Endothelial cell (in vitro differentiated cells): ENCODE data around the gene POLE. TPM values are rescaled to one million over a fixed set of nuclear protein-coding genes. Genes with fewer than 3 reads are reported as not detected.
A peak's percentile ranks its signal among the peaks of the same experiment; 100 is the strongest.
"Not testable (repeated sequence)": the region's sequence is repeated elsewhere in the genome, so short reads cannot be mapped to it uniquely, and the experiment has no call there.

Experiments
- DNase-seq: peaks from one replicate; pipeline ENCODE4 v3.0.0; 2021; ENCODE audit warnings: low spot score
- H3K27ac Mint-ChIP-seq: one replicate; pipeline ENCODE4 v1.8.0; 2021; ENCODE audit warnings: mixed read lengths, inconsistent platforms; ENCODE audit not compliant: unreplicated experiment
- H3K27me3 Mint-ChIP-seq: one replicate; pipeline ENCODE4 v1.8.0; 2021; ENCODE audit warnings: mild to moderate bottlenecking, moderate library complexity, mixed read lengths, inconsistent platforms; ENCODE audit not compliant: unreplicated experiment
- H3K36me3 Mint-ChIP-seq: one replicate; pipeline ENCODE4 v1.8.0; 2021; ENCODE audit warnings: mild to moderate bottlenecking, low read depth, mixed read lengths, inconsistent platforms; ENCODE audit not compliant: unreplicated experiment
- H3K4me1 Mint-ChIP-seq: one replicate; pipeline ENCODE4 v1.8.0; 2021; ENCODE audit warnings: mild to moderate bottlenecking, mixed read lengths, inconsistent platforms; ENCODE audit not compliant: unreplicated experiment
- H3K4me3 Mint-ChIP-seq: one replicate; pipeline ENCODE4 v1.8.0; 2021; ENCODE audit warnings: mild to moderate bottlenecking, mixed read lengths, inconsistent platforms; ENCODE audit not compliant: unreplicated experiment
- H3K9me3 Mint-ChIP-seq: one replicate; pipeline ENCODE4 v1.8.0; 2021; ENCODE audit warnings: mixed read lengths, inconsistent platforms; ENCODE audit not compliant: unreplicated experiment
- total RNA-seq: library from RNA; stranded (reverse); fragmentation: NEBNext Ultra II Directional; extraction: Animal tissue kit (Norgen Biotek cat#: 25700); gene quantifications from one replicate; pipeline ENCODE4 v1.2.1, GENCODE V29; 2021; ENCODE audit not compliant: unreplicated experiment
- TF ChIP-seq, protein P1 (sequence below): fragments of 200-600 bp; sonication (generic); IDR thresholded peaks from one replicate; pipeline ENCODE4 v1.5.0; 2021; ENCODE audit warnings: antibody characterized with exemption; ENCODE audit not compliant: unreplicated experiment

The POLE gene
- total RNA-seq, 1 donor from 2014 or later = 137 TPM

DNA sequence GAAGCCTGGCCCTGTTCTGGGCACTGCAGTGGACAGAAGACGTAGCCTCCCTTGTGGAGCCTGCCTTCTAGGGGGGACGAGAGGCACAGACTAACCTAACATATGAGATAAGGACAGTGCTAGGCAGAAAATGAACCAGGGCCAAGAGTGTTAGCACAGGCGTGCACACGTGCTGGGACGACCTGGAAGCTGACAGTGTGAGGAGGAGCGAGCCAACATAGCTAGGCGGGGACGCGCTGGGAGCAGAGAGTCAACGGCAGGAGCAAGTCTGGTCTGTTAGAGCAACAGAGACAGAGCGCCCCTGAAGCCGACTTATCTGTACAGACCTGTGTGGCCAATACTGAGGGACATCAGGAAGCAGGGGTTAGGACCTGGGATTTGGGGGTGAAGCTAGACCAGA is 8.3 kb upstream of the POLE start:
- H3K4me3 Mint-ChIP-seq = no peak overlapping the region
- no peak overlapping the region for H3K27ac Mint-ChIP-seq
- peaks cover 3% of the 10 kb centered on the region for H3K27me3 Mint-ChIP-seq
- TF ChIP-seq, protein P1, sequence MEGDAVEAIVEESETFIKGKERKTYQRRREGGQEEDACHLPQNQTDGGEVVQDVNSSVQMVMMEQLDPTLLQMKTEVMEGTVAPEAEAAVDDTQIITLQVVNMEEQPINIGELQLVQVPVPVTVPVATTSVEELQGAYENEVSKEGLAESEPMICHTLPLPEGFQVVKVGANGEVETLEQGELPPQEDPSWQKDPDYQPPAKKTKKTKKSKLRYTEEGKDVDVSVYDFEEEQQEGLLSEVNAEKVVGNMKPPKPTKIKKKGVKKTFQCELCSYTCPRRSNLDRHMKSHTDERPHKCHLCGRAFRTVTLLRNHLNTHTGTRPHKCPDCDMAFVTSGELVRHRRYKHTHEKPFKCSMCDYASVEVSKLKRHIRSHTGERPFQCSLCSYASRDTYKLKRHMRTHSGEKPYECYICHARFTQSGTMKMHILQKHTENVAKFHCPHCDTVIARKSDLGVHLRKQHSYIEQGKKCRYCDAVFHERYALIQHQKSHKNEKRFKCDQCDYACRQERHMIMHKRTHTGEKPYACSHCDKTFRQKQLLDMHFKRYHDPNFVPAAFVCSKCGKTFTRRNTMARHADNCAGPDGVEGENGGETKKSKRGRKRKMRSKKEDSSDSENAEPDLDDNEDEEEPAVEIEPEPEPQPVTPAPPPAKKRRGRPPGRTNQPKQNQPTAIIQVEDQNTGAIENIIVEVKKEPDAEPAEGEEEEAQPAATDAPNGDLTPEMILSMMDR = no peak
- no peaks in the 10 kb centered on the region for H3K4me1 Mint-ChIP-seq
- H3K36me3 Mint-ChIP-seq = peaks cover 23% of the 10 kb centered on the region
- DNase-seq = no peak
- H3K9me3 Mint-ChIP-seq = no peaks in the 10 kb centered on the region

DNA sequence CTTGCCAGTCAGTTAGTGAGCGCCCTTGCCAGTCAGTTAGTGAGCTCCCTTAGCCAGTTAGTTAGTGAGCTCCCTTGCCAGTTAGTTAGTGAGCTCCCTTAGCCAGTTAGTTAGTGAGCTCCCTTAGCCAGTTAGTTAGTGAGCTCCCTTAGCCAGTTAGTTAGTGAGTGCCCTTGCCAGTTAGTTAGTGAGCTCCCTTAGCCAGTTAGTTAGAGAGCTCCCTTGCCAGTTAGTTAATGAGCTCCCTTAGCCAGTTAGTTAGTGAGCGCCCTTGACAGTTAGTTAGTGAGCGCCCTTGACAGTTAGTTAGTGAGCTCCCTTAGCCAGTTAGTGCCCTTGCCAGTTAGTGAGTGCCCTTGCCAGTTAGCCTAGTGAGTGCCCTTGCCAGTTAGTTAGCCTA is 7.7 kb upstream of the POLE start:
- H3K36me3 Mint-ChIP-seq = peaks cover 24% of the 10 kb centered on the region
- H3K9me3 Mint-ChIP-seq, H3K4me3 Mint-ChIP-seq, DNase-seq, H3K4me1 Mint-ChIP-seq, H3K27me3 Mint-ChIP-seq: not testable (repeated sequence)
- H3K27ac Mint-ChIP-seq = peak overlapping the region; percentile 61

DNA sequence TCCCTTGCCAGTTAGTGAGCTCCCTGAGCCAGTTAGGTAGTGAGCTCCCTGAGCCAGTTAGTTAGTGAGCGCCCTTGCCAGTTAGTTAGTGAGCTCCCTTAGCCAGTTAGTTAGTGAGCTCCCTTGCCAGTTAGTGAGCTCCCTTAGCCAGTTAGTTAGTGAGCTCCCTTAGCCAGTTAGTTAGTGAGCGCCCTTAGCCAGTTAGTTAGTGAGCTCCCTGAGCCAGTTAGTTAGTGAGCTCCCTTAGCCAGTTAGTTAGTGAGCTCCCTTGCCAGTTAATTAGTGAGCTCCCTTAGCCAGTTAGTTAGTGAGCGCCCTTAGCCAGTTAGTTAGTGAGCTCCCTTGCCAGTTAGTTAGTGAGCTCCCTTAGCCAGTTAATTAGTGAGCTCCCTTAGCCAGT is 4.9 kb upstream of the POLE start:
- peaks cover 26% of the 10 kb centered on the region for H3K36me3 Mint-ChIP-seq
- H3K27me3 Mint-ChIP-seq = peaks cover 12% of the 10 kb centered on the region
- not testable (repeated sequence) for H3K4me3 Mint-ChIP-seq, DNase-seq, H3K9me3 Mint-ChIP-seq, H3K27ac Mint-ChIP-seq
- H3K4me1 Mint-ChIP-seq = peaks cover 14% of the 10 kb centered on the region

DNA sequence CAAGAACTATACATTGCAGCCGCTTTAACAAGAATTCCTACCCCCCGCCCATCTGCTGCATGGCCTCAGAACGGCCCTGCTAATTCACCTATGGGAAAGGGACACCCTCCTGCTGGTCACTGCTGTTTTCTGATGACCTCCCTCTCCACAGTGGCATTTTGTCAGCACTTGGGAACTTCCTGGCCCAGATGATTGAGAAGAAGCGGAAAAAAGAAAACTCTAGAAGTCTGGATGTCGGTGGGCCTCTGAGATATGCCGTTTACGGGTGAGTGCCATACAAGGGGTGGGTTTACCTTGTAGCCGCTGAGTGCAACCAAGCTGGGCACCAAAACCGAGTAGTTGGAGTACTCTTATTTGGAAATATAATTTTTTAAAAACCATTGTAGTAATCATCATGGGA is 3.0 kb upstream of the POLE start:
- TF ChIP-seq, protein P1 = no peak
- DNase-seq = no peak
- Mint-ChIP-seq H3K27ac (peak overlapping the region; percentile 46), H3K27me3 (peaks cover 14% of the 10 kb centered on the region), H3K4me3 (peak overlapping the region; percentile 86), H3K4me1 (peaks cover 22% of the 10 kb centered on the region), H3K9me3 (no peaks in the 10 kb centered on the region), H3K36me3 (peaks cover 26% of the 10 kb centered on the region)

DNA sequence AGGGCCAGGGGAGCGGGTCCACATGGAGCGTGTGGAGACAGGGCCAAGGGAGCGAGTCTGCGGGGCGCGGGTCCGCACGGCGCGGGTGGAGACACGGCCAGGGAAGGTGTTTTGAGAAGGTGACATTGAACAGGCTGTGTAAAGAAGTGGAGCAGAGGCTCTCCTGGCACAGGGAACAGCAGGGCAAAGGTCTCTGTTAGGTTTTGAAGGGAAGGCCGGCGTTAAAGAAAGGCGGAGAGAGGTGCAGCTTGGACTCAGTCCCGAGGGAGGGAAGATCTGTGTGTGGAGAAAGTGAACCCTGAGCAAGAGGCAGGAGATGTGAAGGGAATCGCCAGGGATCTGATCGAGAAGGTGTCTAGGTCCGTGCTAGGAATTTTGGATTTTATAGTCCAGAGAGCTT is 2.1 kb upstream of the POLE start:
- Mint-ChIP-seq H3K4me1 (peaks cover 23% of the 10 kb centered on the region), H3K27me3 (peaks cover 12% of the 10 kb centered on the region), H3K27ac (peak overlapping the region; percentile 12), H3K4me3 (peak overlapping the region; percentile 93), H3K9me3 (no peaks in the 10 kb centered on the region), H3K36me3 (peaks cover 26% of the 10 kb centered on the region)
- TF ChIP-seq, protein P1 = no peak
- no peak for DNase-seq

DNA sequence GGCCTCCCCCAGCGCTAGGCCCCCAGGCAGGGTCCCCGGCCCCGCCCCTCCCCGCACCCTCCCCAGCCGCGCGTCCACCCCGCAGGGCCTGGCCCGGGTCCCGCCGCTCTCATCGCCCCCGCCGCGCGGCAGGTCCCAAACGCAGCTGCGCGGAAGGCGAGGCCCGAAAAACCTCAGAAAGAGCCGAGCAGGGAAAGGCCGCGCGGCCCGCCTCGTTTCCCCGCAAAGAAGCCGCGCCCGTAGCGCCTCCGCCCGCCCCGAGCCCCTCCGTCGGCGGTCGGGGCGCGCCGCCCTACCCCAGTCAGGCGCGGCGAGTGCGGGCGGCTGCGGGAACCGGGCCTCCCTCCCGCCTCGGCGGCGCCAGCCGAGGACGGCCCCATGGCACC is 324 bp downstream of the POLE start:
- peaks cover 30% of the 10 kb centered on the region for H3K36me3 Mint-ChIP-seq
- TF ChIP-seq, protein P1 = no peak
- H3K27me3 Mint-ChIP-seq = peaks cover 12% of the 10 kb centered on the region
- H3K4me1 Mint-ChIP-seq = peaks cover 25% of the 10 kb centered on the region
- no peak for DNase-seq
- H3K4me3 Mint-ChIP-seq = peak overlapping the region; percentile 87
- no peaks in the 10 kb centered on the region for H3K9me3 Mint-ChIP-seq
- H3K27ac Mint-ChIP-seq = no peak overlapping the region
